Left colon (tissue), 2 donors: ENCODE results near the gene LPP. TPM values are rescaled to one million over a fixed set of nuclear protein-coding genes. Genes with fewer than 3 reads are reported as not detected.
A peak's percentile ranks its signal among the peaks of the same experiment; 100 is the strongest.

Source experiments
- ATAC-seq: fragments of 200-7000 bp; cut with Tn5 transposase; one replicate; pipeline ENCODE4 v1.9.1; 2020; ENCODE audit warnings: mild to moderate bottlenecking, moderate library complexity
- DNase-seq, 2 donors: peaks; one replicate each; pipeline ENCODE4 v3.0.0-alpha.2; 2020
- intact Hi-C, 2 donors: fragments of 100-400 bp; cut with DNase I in 1 of 2; cut with micrococcal nuclease in 1 of 2; formaldehyde crosslinking; loops; one replicate each; pipeline versions ENCODE4 v1.11.2 to v1.14.0; 2022; cut with DNase I, micrococcal nuclease
- total RNA-seq, 2 donors: library from RNA; stranded (reverse); fragmentation: NEBNext Ultra II Directional; extraction: Animal tissue kit (Norgen Biotek cat#: 25700); gene quantifications; one replicate each; pipeline ENCODE4 v1.2.1, GENCODE V29; 2021
- donor health status: DM: no; HTN: no; CAD: no.
- donor health status: DM: yes; HTN: yes; CAD: no.

Gene LPP
- total RNA-seq, 2 donors from 2014 or later: 228 to 258 TPM

DNA sequence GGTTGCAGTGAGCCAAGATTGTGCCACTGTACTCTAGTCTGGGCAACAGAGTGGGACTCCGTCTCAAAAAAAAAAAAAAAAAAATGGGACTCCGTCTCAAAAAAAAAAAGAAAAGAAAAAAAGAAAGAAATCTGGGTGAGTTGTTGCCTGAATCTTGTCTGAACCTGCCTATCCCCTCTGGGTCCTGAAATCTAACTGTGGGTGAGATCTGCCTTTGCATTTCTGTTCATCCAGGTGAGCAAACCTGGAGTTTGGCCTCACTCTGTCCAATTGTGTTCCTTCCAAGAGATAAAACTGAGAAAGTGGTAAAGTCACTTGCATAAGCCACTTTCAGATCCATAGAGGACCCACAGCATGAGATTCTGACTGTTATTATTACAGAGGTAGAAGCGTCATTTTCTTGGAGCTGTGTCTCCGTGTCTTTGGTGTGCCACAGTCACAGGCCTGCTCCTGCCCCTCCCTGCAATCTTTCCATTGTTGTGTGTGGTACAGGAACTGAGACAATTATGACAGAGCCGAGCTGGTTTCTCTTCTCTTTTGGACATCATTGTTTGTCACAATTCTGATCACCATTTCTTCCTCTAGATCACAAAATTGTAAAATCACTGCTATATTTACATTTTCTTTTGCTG, 235.9 kb downstream of the LPP start:
- peak; percentile 35 to 38 for DNase-seq
- ATAC-seq: peak; percentile 78
- intact Hi-C loops: no loop called here

DNA sequence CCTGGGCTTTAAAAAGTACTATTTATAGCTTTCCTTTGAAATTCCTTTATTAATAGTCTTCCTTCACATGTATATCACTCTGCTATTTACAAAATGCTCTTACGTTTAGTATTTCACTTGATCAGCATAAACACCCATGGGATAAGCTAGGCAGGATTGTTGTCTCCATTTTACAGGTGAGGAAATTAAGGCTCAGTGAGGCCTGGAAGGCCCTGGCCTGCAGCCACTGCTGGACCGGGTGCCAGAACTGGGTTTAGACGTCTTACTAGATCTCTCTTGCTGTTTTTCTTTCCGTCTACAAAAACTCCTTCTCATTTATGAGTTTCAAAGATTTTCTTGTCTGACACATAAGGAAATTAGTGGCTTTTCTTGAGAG, 236.4 kb downstream of the LPP start:
- DNase-seq (no peak), ATAC-seq (no peak)
- intact Hi-C loops: no loop called here

- DNase-seq (no peak), ATAC-seq (no peak)
- intact Hi-C loops: no loop called here
Observed at GRCh38 chr3:188390775-188391443, 237.0 kb downstream of the LPP start.

DNA sequence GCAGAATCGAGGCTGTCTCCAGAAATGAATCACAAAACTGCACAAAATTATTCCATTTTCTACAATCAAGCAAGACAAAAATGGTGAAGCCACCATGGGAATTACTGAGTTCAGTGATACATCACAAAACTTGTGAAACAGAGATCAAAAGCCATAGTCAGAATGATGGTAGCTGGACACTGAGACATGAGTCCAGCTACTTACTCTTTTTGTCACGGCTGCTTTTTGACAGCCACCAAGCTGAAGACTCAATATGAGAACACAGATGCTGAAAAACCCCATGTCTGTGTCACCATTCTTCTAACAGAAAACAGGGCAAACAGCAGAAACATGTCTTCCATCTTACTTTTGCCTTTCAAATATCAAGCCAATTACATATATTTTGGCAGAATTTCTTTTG, 237.6 kb downstream of the LPP start:
- intact Hi-C loops: no loop called here
- DNase-seq: no peak
- no peak for ATAC-seq

GRCh38 chr3:188392076-188392475, 238.1 kb downstream of the LPP start:
- DNase-seq: no peak
- intact Hi-C loops: no loop called here
- no peak for ATAC-seq

DNA sequence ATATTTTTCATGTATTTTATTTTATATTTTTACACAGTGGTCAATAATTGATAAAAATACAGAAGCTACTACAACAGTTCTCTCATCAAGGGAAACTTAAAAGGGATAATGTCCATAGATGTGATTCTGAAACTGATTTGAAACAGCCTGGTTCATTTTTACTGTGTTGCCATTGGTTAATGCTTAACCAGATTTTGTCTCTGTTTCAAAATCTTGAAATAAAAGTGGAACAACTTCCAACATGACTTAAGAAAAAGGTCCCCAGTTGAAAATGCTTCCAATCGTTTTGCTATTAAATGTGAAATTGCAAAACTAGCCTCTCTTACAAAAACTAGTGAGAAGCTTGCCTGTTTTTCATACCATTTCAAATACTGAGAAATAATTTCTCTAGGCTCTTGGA, 240.7 kb downstream of the LPP start:
- ATAC-seq (peak; percentile 57), DNase-seq (no peak)
- intact Hi-C loops: no loop called here

- DNase-seq: no peak
- intact Hi-C loops: no loop called here
- no peak for ATAC-seq
Observed at GRCh38 chr3:188396251-188396650, 242.3 kb downstream of the LPP start.

GRCh38 chr3:188396900-188397299, 242.9 kb downstream of the LPP start:
- intact Hi-C loops: no loop called here
- ATAC-seq: peak; percentile 32
- no peak for DNase-seq

GRCh38 chr3:188397766-188398705, 244.1 kb downstream of the LPP start:
- DNase-seq (no peak), ATAC-seq (no peak)
- intact Hi-C loops: no loop called here

DNA sequence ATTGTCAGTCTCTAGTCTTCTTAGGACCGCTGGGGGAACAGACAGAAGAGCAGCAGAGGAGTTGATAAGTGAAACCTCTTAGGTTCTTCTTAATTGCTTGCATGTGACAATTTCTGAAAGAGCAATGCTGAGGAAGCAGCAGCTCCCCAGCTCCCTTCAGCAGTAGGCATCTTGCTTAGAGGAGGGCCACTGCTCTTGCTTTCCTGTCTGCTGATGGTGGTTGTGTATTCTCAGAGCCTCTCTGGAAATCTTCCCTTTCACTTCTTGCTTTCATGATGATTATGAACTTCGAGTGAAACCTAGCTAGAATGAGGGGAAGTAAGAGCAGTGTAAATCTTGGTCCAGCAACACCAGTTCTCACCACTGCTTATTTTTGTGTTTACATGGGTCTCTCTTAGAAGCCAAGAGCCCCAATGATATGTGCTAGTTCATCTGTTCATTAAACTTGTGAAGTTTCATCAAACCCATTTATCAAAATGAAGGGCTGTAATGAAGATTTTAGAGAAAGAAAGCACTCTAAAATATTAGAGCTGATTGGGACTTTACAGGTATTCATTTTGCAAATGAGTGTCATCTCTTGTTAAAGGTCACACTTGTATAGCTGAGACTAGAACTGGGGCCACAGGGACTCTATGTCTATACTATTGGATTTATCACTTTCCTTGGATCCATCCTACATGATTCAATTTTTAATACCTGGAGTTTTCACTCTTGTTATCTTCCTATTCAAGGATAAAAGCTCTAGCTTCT, 246.7 kb downstream of the LPP start:
- ATAC-seq (peak; percentile 32), DNase-seq (no peak)
- intact Hi-C loops: no loop called here

DNA sequence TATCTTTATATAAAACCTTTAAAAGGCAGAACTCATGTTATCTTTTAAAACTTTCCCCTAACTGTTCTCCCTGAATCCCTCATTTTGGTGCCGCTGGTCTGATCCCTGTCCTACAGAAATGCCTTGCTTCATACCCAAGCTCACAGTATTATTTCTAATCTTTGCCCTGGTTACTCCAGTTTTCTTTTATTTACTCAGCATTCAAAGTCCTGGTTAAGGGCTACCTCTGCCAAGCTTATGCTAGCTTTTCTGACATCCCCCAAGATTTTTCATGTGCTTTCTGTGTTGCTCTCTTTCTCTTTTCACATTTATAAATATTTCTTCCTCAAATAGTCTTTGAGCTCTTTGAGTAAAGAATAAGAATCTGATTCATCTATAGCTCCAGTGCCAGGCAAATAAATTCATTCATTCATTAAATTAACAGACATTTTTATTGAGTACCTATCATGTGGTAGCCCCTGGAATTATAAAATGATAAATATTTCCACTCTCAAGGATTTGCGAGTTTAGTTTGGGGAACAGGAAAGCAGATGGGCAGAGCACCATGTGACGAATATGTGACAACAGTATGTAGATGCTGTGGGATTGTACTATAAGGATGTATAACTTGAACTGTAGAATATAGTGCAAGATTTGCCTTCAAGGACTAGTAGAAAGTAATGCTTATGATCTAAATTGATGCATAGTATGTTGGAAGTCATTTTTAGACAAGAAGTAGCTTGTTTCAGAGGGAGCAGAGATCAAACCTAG, 247.5 kb downstream of the LPP start:
- ATAC-seq (no peak), DNase-seq (no peak)
- intact Hi-C loops: no loop called here

- intact Hi-C loops: no loop called here
- ATAC-seq (no peak), DNase-seq (no peak)
Observed at GRCh38 chr3:188402229-188402628, 248.3 kb downstream of the LPP start.

DNA sequence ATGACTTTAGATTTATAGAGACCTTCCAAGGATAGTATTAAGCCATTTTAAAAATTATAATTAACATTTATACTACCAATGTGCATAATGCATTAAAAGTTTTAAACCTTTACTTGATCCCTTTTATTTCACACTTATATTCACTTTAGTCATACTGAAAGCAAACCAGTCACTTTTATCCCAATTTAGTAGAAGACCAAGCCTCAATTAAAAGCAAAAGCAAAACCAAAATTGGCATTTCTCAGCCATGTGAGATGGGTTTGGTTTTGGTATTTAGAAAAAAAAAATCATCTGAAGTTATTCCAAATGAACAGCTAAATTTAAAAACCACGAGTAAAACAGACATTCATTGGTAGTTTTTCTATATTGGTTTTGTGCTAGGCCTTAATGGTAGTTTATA, 249.4 kb downstream of the LPP start:
- DNase-seq: no peak
- ATAC-seq: no peak
- intact Hi-C loops: no loop called here

DNA sequence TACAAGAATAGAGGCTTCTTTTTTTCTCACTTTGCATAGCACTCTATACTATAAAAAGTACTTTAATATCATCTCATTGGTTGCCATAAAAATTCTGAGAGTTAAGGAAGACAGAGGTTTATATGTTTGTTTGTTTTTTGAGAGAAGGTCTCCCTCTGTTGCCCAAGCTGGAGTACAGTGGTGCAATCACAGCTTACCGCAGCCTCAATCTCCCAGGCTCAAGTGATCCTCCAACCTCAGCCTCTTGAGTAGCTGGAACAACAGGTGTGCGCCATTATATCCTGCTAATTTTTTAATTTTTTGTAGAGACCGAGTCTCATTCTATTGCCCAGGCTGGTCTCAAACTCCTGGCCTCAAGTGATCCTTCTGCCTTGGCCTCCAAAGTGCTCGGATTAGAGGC, 250.2 kb downstream of the LPP start:
- DNase-seq (no peak), ATAC-seq (no peak)
- intact Hi-C loops: no loop called here

DNA sequence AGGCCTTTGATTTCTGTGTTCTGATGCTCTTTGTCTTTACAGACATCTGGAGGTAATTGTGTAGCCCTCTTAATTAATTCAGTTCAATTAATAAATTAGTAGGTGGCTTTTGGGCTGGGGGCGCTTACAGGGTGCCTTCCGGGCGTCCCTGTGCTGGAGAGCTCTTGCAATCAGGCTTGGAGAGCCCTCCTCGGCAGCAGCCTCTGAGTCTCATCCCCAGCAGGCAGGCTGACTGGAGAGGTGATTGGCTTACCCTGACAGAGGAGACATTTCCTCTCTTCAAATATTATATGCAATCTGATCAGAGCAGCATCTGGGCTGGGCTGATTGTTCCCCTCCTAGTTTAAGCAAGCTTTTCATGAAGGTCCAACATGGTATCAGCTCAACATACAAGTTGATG, 250.7 kb downstream of the LPP start:
- intact Hi-C loops: no loop called here
- ATAC-seq (no peak), DNase-seq (no peak)

- intact Hi-C loops: no loop called here
- ATAC-seq (no peak), DNase-seq (no peak)
Observed at GRCh38 chr3:188407158-188407880, 253.4 kb downstream of the LPP start.

GRCh38 chr3:188408831-188409230, 254.9 kb downstream of the LPP start:
- intact Hi-C loops: no loop called here
- DNase-seq (no peak), ATAC-seq (no peak)

DNA sequence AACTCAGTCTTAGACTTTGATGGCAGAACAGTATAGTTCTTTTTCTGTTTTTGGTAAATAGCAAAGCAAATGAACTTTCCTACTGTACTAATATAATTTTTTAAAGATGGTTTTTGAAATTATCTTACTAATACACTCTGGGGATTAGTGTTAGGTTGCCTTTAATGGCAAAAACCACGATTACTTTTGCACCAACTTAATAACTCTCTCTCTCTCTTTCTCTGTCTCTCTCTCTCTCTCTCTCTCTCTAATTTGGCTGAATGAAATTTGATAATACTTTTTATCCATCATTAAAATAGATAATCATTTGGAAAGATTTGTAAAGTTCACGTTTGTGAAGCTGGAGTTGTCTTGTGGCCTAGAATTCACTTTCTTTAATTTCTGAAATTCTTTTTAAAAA, 257.8 kb downstream of the LPP start:
- intact Hi-C loops: no loop called here
- no peak for ATAC-seq
- no peak for DNase-seq
